DND-41 (cell line): ENCODE measurements around the gene CARD19.

Experiments
- CTCF ChIP-seq: IDR thresholded peaks from 2 replicates; pipeline ENCODE4 v1.5.1; 2012; ENCODE audit warnings: borderline replicate concordance, low read length, moderate library complexity, mild to moderate bottlenecking; ENCODE audit not compliant: poor library complexity, severe bottlenecking; ENCODE audit errors: extremely low read depth
- EZH2 ChIP-seq: IDR thresholded peaks from 3 replicates; pipeline ENCODE4 v1.6.1; 2012; ENCODE audit warnings: borderline replicate concordance, low read depth, mild to moderate bottlenecking, moderate library complexity, low read length, inconsistent platforms; ENCODE audit not compliant: severe bottlenecking

- TF ChIP-seq EZH2 (no peak), CTCF (no peak)
Observed at GRCh38 chr9:93111371-93112115, 15.5 kb downstream of the CARD19 start.
